RCC 7860 (cell line): ENCODE measurements around the gene LIX1.
"Not testable (repeated sequence)": the region's sequence is repeated elsewhere in the genome, so short reads cannot be mapped to it uniquely, and the experiment has no call there.

Source experiments
- DNase-seq: peaks from one replicate; pipeline ENCODE4 v3.0.0-alpha.2; 2015; ENCODE audit warnings: low spot score
- FAIRE-seq: peaks from 2 replicates; lab custom pipeline; 2012; peaks lifted over from hg19 to GRCh38; lab: Jason Lieb, UNC

The LIX1 gene

DNA sequence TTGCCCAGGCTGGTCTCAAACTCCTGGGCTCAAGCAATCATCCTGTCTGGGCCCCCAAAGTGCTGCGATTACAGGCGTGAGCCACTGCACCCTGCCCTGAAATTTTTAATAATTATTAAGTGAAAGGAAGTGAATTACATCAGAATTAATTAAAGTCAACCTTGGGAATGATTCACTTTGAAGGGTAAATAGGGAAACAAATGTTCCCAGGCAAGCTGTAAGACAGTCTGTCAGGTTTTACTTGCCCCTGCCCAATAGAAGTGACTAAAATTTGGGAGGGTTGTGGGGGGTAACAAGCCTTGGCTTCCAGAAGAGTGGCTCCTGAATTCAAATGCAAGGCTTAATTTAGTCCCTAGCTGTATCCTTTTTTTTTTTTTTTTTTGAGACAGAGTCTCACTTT is 1.3 kb upstream of the LIX1 start:
- DNase-seq, result no peak
- FAIRE-seq, result no peak

DNA sequence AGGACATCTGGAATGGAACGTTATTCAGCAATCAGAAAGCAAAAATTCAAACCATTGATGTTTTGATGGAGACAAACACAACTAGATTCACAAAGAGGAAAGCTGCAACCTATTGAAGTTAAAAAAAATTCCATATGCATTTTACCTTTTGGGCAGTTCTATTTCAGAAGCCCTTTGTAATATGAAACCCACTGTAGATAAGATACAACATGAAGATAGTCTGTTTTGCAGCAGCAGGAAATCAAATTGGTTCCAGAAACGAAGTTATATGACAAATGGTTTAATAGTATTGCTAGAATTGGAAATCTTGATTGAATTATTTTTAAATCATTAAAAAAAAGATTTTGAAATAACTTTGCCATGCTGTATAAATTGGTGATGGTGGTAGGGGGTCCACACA is 872 bp downstream of the LIX1 start:
- FAIRE-seq (no peak), DNase-seq (no peak)

DNA sequence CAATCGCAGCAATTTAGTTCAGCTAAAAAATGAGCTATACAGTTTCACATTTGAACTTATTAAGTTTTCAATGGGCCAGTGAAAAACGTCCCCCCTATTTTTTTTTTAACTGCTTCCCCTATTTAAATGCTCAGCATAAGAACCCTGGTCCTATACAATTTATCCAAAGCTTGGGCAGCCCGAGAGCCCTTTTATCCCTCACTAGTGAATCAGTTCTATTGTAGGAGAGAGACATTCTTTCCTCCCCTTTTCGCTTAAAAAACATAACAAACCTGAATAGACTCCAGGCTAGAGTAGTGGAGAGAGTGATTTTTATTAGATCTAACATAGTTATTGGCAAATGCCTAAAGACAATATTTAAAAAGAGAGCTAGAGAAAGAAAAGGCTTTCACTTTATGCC is 1.4 kb downstream of the LIX1 start:
- no peak for DNase-seq
- FAIRE-seq, result no peak

DNA sequence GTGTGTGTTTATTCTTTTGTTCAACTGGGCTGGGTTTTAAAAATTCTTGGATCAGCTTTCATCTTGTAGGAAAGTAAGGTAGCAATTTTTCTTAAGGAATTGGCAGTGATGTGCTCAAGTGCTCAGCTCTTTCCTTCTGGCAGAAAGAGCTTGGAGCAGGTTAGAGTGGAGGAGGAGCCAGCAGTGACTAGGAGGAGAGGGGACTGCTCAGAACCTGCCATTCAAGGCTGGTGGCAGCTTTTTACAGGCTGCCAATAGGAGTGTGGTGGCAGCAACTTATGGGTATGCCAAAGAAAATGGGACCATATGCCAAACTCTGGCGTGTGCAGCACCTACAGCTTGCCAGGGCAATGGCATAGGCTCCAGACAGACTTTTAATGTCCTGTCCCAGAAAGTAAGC is 2.2 kb downstream of the LIX1 start:
- DNase-seq, FAIRE-seq: not testable (repeated sequence)

DNA sequence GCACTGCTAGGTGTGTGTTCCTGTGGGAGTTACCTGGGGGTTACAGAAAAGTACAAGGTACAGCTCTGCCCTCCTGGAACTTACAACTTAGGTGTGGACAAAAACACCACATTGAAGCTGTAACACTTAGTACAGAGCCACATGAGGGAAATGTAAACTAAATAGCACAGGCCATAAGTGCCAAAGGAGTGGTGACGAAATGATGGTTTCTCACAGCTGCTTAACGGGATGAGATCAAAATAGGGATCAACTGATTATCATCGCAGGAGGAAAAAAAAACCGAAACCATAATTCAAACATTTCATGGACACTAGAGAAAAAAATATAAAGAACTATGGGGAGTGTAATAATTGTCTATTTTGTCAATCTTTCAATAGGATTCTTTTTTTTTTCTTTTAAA is 5.9 kb downstream of the LIX1 start:
- DNase-seq (no peak), FAIRE-seq (no peak)

DNA sequence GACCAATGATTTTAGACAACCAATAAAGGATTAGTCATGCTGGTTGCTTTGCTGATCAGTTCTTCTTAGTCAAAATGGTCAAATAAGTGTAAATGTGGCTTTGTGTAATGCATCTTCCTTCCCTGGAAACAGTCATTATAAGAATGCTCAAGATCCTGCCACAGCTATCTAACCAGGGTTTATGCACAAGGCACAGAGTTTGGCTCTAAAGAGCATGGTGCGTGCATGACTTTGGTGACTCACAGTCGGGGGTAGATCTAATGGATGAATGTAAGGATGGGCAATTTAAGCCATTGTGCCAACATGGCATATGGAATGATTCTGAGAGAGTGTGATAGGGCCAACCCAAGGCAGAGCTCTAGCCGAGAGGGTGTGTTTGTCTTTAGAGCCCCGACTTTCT is 6.5 kb downstream of the LIX1 start:
- DNase-seq (no peak), FAIRE-seq (no peak)

DNA sequence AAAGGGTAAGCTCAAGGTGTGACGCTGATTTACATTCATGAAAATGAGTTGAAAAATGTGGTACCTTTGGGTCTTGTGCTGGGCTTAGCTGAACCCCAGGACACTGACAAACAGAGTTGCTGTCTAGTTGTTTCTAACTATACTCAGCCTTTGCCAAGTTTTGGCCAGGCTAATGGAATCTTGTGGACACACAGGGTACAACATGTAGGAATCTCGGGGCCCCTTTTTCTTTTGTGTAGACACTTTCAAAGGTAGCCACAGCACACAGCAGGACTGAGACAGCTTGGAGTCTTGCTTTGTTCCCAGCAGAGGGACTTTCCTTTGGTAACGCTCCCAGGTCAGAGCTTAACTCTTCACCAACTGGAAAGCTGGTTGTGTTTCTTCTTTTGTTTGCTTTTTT is 7.8 kb downstream of the LIX1 start:
- FAIRE-seq, result no peak
- DNase-seq, result no peak

DNA sequence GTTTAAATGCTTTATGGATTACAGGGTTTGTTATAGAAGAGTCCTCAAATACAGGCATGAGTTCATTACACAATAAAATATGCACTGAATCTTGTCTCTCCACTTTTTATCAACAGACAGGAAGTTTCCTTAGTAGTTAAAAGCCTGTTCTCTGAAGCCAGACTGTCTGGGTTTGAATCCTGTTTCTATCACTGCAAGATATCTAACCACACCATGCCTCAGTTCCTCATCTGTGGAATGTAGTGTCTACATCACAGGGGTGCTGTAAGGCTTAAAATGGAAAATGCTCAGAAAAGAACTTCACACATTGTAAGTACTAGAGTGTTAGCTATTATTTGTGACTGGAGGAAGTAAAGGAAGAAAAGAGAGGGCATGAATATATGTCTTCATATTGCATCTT is 9.3 kb downstream of the LIX1 start:
- FAIRE-seq, result no peak
- no peak for DNase-seq

DNA sequence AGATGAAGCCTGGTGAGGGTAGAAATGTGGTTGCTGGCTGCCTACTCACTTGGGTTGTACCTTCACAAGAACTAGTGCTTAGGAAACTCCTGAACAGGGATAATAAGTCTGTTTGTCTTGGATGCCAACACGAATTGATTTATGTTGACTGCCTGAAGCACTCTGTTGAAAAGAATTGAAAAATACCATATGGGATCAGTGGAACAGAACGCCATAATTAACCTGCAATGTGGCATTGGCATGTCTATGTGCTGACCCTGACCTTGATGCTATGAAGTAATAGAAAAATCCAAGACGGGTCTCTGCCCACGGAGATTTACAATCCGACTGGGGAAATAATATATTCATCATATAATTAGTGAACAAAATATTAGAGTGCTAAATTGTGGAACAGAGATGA is 10.5 kb downstream of the LIX1 start:
- FAIRE-seq (no peak), DNase-seq (no peak)

DNA sequence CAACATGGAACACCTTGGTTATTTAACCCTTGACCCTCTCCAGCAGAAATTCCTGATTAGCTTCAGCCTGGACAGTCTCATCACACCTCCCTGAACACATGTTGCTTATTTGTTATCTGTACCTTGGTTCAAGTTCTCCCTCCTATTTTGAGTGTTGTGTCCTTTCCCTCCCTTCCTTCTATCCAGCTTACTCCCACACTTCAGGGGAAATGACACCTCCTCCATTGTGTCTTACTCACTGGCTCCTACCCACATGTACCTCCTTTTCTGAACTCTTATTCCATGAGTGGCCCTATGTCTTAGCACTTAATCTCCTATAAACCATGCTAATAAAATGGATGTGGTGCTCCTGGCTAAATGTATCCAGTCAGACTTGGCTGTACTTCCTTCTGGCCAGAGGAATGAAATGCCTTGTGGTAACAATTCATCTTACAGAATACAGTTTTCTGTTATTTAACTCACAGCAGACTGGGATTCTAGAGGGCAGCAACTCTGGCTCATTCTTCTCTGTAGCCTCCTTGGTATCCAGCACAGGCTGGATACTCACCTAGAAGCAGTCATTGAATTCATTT is 11.2 kb downstream of the LIX1 start:
- DNase-seq, result no peak
- FAIRE-seq, result no peak

DNA sequence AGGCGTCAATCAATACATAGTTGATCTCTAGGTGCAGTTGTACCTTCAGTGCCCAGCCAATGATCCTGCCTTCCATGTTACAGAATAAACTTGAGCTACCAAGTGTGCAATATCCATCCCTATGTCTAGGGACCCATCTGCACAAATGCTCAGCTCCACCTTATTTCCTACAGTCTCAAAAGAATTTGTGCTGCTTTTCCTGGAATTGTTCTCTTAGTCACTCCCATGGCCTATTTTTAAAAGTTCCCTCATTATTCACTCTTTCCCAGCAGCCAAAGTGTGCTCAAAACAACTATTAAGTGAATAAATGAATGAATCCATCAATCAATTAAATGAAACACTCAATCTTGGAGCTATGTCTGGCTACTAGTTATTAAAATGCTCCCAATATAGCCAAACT is 14.7 kb downstream of the LIX1 start:
- no peak for DNase-seq
- FAIRE-seq, result no peak

DNA sequence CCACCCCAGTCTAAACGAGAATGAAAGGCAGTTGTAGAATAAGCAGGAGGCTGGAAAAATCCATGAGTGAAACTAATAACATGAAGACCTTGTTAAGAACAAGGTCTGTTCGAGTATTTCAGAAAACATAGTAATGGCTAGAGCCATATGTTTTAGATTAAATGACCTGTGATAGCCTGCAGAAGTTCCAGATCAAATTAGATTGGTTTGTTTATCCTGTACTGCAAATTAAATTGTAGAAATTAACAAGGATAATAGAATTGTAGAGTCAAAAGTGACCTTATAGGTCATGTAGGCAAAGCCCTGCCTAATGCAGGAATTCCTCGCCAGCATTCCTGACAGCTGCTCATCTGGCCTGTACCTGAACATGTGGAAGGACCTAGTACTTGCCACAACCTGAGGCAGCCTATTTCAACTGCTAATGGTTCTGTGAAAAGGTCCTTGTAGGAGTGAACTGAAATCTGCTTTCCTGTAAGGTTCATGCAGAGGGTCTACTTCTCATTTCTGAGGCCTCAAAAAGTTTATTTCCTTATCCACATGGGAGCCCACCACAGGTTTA is 17.2 kb downstream of the LIX1 start:
- DNase-seq, result no peak
- no peak for FAIRE-seq

DNA sequence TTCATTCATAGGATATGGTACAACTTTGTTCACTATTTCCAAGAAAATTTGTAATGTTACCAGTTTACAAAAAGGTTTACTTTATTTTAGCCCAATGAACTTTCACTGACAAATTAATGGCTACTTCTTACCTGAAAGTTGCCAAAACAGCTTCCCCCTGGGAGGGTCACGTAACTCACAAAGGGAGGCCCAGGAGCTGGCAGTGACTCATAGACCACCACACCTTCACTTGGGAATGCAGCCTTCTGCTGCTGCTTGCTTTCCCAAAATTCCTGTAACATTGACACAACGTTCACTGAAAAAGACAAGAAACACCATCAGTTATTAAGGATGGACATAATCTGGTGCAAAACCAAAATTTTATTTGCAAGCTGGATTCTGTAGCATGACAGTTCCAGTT is 18.1 kb downstream of the LIX1 start:
- no peak for DNase-seq
- no peak for FAIRE-seq

DNA sequence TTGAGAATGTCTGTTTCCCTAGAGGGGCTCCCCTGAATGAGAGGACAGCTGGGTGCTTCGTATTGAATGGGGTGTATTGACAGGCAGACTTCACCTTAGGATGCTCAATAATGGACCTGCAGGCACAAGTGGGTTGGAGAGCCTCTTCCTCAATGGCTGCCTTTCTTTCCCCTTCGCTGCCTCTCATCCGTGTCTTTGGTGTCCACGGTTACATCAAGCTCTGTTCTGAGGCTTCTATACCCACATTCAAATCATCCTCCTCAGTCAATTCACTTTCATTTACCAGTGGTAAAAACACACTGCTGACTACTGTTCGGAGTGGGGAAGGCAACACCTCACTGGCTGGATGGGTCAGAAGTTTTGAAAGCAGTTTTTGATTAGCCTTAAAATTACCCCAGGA is 20.6 kb downstream of the LIX1 start:
- FAIRE-seq (no peak), DNase-seq (no peak)

DNA sequence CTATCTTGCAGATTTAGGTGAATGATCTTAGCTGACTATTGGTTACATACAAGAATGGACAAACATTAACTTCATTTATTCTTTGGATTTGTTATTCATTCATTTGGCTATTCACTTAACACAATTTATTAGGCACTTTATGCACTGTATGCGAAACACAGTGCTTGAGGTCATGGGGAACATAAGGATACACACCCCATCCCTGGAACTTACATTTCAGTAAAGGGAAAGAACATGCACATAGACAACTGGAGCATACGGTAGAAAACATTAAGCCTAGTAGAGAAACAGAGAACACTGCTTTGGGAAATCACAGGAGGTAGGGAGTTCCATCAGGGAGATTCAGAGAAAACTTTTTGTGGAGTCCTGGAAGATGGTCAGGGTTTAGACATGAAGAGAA is 22.2 kb downstream of the LIX1 start:
- FAIRE-seq, result no peak
- no peak for DNase-seq

DNA sequence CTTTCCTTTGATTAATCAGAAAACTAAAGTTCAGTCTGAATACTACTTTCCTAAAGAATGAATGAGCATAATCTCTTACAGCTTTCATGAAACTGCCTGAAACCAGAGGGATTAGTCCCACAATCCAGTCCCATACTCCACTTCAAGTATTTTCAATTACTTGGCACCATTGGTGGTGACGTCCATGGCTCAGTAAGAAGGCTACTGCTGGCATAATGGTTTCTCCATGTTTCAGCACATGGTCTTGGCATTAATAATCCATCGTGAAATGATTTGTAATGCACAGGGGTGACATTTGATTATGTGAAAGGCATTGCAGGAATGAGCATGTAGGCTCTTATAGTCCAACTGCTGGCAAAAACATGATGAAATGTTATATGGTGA is 23.4 kb downstream of the LIX1 start:
- DNase-seq (no peak), FAIRE-seq (no peak)

DNA sequence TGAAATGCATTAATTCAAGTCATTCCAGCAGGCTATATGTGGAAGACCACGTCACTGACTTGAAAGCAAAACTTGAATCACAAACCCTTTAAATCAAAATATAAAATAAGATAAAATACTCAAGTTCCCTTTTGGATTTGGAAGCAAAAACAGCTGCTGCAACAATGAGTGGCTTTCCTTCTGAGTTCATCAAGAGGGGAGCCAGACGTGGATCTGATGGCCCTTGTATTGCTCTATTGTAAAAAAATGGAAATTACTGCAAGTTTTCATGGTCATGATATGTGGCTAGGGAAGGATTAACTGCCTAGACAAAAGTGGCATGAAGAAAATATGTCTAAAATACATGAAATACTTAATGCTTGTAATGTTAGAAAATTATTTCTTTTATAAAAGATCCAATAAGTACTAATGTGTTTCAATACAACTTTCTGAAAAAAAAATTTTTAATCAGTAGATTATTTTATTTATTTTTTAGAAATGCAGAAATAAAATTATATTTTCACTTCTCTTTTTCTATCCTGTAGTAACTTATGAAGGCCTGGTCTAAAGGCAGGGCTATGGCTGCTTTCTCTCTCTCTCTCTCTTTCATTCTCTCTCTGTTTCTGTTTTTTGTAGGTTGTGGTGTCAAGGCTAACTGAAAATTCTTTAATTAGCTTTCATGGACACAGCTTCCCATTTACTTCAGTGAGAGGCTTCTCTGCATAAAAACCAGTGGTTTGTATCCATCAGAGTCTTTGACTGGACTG is 24.0 kb downstream of the LIX1 start:
- FAIRE-seq, result no peak

DNA sequence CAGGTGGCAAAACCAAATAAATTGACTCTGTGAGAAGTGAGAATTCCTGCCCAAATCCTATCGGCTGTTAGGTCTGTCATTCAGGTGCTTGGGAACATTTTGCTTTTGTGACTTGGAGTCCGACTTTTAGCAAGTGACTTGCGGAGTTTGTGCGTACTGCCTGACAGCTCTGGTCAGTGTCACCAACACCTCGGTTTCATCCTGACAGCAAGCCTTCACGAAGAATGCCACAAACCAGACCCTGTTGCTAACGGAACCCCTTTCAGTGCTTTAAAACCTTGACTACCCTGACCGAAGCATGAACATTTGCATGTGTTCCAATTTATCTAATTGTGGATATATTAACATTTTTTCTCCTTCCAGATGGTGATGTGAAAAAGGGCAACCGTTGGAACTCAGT is 26.5 kb downstream of the LIX1 start:
- FAIRE-seq, result no peak

More for the DNA sequence above, 24.0 kb downstream of the LIX1 start:
- DNase-seq, result no peak

DNA sequence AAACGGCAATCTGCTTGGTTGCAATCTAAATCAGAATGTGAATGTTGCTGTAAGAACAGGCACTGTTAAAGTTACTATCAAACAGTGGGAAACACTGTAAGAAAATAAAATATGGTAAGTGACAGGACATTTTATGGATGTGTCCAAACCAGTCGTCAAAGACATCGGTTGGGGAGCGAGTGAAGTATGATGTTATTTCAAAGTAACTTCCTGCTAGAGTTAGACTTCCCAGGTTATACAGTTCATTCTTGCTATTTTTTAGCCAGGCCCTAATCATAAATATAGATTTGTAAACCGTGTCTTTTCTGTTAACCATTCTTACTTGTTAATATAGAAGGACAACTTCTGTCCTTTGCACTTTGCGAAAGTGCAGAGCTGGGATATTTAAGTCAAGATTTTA is 30.2 kb downstream of the LIX1 start:
- DNase-seq (no peak), FAIRE-seq (no peak)

More for the DNA sequence above, 26.5 kb downstream of the LIX1 start:
- no peak for DNase-seq

DNA sequence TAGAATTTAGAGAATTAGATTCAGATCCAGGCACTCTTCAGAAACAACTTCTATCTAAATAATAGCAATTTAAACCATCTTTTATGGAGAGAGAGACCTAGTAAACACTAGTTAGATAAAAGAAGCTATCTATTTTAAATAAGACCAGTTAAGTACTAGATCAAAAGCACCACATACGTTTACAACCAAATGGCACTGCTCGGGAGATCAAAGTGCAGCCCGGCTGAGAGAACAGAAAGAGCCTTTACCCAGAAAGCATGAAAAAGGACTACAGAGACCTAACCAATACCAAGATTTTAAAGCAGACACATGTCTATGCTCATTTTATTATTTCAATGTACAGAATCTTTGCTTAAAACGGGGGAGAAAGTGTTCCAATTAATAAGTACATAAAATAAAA is 30.8 kb downstream of the LIX1 start:
- FAIRE-seq, result no peak
- DNase-seq, result no peak

DNA sequence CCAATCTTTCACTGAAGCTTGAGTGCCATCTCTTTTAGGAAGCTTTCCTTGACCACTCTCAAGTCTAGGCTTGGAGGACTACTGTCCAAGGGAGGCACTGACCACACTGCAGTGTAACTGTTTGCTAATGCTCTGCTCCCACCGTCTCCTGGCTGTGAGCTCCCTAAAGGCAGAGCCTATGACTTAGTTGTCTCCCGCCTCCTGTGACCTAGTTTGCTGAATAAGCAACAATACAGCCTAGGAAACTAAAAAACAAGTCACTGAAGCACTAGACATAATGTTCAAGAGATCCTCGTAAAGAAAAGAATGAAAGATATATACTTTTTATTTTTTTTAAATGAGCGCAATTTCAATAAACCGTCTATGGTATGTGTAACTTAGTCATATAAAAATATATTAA is 31.4 kb downstream of the LIX1 start:
- no peak for FAIRE-seq

DNA sequence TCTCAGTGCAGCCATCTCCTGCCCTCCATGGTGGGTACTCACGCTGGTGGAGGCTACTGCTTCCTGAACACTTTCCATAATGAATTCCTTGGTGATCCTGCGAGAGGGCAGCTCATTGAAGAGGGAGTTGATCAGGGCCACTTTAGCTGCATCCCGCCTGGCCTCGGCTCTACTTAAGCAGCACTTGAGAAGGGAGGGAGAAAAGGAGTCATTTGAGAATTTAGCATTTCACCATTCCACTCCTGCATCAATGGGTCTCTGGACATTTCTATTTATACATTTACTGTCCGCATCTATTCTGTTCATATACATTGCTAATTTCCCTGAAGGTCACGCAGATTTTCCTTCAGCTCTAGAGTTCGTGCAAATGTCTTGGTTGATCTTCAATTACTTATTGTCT is 35.1 kb downstream of the LIX1 start:
- FAIRE-seq (no peak), DNase-seq (no peak)

More for the DNA sequence above, 31.4 kb downstream of the LIX1 start:
- DNase-seq, result no peak

DNA sequence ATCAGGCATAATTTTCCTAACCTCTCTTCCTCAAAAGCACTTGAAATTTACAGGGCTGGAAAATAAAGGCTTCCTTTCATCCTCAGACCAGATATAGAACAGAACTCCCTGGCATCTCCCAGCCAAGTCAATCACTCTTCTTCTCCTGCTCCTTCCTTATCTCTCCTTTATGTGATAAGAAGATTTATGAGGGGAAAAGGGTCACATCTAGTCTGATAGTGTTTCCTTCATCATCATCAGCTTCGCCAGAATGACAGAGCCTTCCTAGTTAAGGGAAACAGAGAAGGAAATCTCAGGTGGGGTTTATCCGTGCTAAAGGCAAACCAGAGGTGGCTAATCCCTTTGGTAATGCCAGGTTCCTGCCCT is 36.2 kb downstream of the LIX1 start:
- no peak for DNase-seq
- no peak for FAIRE-seq
